Spleen (tissue), 11 donors: ENCODE measurements around the gene ONECUT3. TPM values are rescaled to one million over a fixed set of nuclear protein-coding genes. Genes with fewer than 3 reads are reported as not detected.

Experiments used
- DNase-seq: peaks from one replicate; pipeline ENCODE4 v3.0.0-alpha.2; 2020
- H3K27ac ChIP-seq, 8 donors: fragments of 200-600 bp; sonication (generic) in 7 of 8; 1 replicate in 4 of 8; 2 replicates in 4 of 8; pipeline versions ENCODE4 v1.5.0 to v1.8.0; 2016 to 2021; ENCODE audit warnings: inconsistent platforms in 4 of 8, mild to moderate bottlenecking in 4 of 8, moderate library complexity in 1 of 8
- H3K27me3 ChIP-seq, 7 donors: fragments of 200-600 bp; sonication (generic) in 6 of 7; replicated peaks in 1 of 7; 1 replicate in 4 of 7; 2 replicates in 3 of 7; pipeline versions ENCODE4 v1.5.0 to v1.8.0; 2016 to 2021; ENCODE audit warnings: inconsistent platforms in 3 of 7, mild to moderate bottlenecking in 1 of 7
- H3K36me3 ChIP-seq, 6 donors: fragments of 200-600 bp; sonication (generic) in 5 of 6; 1 replicate in 4 of 6; 2 replicates in 2 of 6; pipeline versions ENCODE4 v1.5.0 to v1.8.0; 2016 to 2021; ENCODE audit warnings: inconsistent platforms in 2 of 6
- H3K4me1 ChIP-seq, 6 donors: fragments of 200-600 bp; sonication (generic) in 5 of 6; 1 replicate in 3 of 6; 2 replicates in 3 of 6; pipeline versions ENCODE4 v1.5.0 to v1.8.0; 2016 to 2021; ENCODE audit warnings: inconsistent platforms in 3 of 6
- H3K4me3 ChIP-seq, 8 donors: fragments of 200-600 bp; sonication (generic) in 7 of 8; 1 replicate in 4 of 8; 2 replicates in 4 of 8; pipeline versions ENCODE4 v1.5.0 to v1.8.0; 2016 to 2021; ENCODE audit warnings: inconsistent platforms in 4 of 8, mild to moderate bottlenecking in 4 of 8, moderate library complexity in 2 of 8
- H3K9me3 ChIP-seq, 8 donors: fragments of 200-600 bp; sonication (generic) in 7 of 8; 1 replicate in 4 of 8; 2 replicates in 4 of 8; pipeline versions ENCODE4 v1.5.0 to v1.8.0; 2016 to 2021; ENCODE audit warnings: inconsistent platforms in 4 of 8
- POLR2A ChIP-seq, 3 donors: fragments of 450-650 bp; IDR thresholded peaks; one replicate each; pipeline ENCODE4 v1.5.1; 2017; ENCODE audit warnings: antibody characterized with exemption in 3 of 3, mild to moderate bottlenecking in 1 of 3
- POLR2AphosphoS5 ChIP-seq, 3 donors: sonication (generic); formaldehyde crosslinking; IDR thresholded peaks; one replicate each; pipeline ENCODE4 v1.5.1; 2017; ENCODE audit warnings: antibody characterized with exemption in 3 of 3
- WGBS, 5 donors: extraction: QIAGEN DNeasy Blood & Tissue Kit in 3 of 5; methylation state at CpG; one replicate each; pipeline versions ENCODE4 v1.1.5 to v1.1.7; 2013 to 2018; 5-methylcytosine and 5-hydroxymethylcytosine counted together
- intact Hi-C: fragments of 100-400 bp; cut with DNase I; formaldehyde crosslinking; loops from one replicate; pipeline ENCODE4 v1.15.0; 2023; ENCODE audit warnings: low total_unique reads
- polyA plus RNA-seq, 3 donors: library from polyadenylated mRNA; stranded (reverse); fragments of 200-250 nt; gene quantifications; one replicate each; pipeline ENCODE4 v1.2.1, GENCODE V29; 2013
- total RNA-seq, 7 donors: library from RNA; depleted of rRNA in 3 of 7; stranded (reverse); fragments of >200 nt in 3 of 7; fragmentation: NEBNext Ultra II Directional in 4 of 7; extraction: Animal tissue kit (Norgen Biotek cat#: 25700) in 4 of 7; gene quantifications; one replicate each; pipeline versions ENCODE4 v1.1.0 to v1.2.1, GENCODE V29; 2016 to 2021
- TF ChIP-seq, protein P1 (sequence below), 11 experiments: fragments of 200-600 bp in 7 of 11; fragments of 450-650 bp in 4 of 11; sonication (generic) in 4 of 11; IDR thresholded peaks in 8 of 11; conservative IDR thresholded peaks in 3 of 11; 1 replicate in 7 of 11; 2 replicates in 4 of 11; pipeline versions ENCODE4 v1.4.0 to v1.8.0; 2016 to 2021; ENCODE audit warnings: antibody characterized with exemption in 11 of 11, inconsistent platforms in 4 of 11, mild to moderate bottlenecking in 1 of 11
- donor health status: healthy with polysubstance abuse.
- donor health status: DM: no; HTN: no; CAD: no; lungs with moderate emphysema.
- donor health status: DM: no; HTN: no; CAD: no.
- donor health status: Bipolar disorder and iron deficiency.
- donor health status: healthy.
- donor health status: DM: no; HTN: no; CAD: no.
- donor health status: DM: yes; HTN: yes; CAD: no.

ONECUT3 gene
- total and polyA plus RNA-seq, 10 donors = not detected

DNA sequence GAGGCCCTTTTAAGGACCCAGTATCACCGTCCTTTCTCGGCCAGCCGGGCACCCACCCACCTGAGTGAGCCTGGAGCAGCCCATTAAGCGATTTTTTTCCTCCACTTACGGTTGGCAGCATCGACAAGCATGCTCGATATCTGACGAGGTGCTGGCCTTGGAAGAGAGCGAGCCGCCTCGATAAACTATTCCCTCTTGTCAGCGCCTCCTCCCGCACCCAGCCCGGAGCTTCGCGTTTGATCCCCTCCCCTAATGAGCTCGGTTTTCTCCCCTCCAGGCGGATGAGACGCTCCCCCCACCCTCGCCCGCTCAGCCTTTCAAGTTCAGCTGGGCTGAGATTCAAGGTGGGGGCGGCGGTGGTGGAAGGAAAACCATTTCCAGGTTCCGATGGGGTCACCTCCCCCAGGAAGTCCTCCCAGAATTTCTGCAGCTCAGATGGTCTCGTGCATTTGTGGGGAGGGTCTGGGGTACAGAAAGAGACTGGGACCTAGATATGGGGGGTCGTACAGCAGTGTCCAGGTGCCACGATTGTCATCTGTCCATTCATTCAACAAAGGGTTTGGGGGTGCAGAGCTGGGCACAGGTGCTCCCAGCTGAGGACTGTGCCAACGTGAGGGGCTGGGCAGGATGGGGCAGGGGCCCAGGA, 18.9 kb upstream of the ONECUT3 start:
- Histone ChIP-seq H3K27me3 (peaks cover 0 to 100% (median 41%) of the 10 kb centered on the region in 7 donors), H3K36me3 (no peaks in the 10 kb centered on the region), H3K4me3 (no peak overlapping the region), H3K27ac (no peak overlapping the region), H3K4me1 (no peaks in the 10 kb centered on the region), H3K9me3 (no peaks in the 10 kb centered on the region)
- 23 to 27% (median 26%) methylated on average over 27 to 28 of the region's 28 CpGs for WGBS, 5 donors
- TF ChIP-seq, protein P1, sequence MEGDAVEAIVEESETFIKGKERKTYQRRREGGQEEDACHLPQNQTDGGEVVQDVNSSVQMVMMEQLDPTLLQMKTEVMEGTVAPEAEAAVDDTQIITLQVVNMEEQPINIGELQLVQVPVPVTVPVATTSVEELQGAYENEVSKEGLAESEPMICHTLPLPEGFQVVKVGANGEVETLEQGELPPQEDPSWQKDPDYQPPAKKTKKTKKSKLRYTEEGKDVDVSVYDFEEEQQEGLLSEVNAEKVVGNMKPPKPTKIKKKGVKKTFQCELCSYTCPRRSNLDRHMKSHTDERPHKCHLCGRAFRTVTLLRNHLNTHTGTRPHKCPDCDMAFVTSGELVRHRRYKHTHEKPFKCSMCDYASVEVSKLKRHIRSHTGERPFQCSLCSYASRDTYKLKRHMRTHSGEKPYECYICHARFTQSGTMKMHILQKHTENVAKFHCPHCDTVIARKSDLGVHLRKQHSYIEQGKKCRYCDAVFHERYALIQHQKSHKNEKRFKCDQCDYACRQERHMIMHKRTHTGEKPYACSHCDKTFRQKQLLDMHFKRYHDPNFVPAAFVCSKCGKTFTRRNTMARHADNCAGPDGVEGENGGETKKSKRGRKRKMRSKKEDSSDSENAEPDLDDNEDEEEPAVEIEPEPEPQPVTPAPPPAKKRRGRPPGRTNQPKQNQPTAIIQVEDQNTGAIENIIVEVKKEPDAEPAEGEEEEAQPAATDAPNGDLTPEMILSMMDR (IDR thresholded peaks at IDR 0.05 in 8 of 11, conservative IDR thresholded peaks at IDR 0.05 in 3 of 11) = no peak
- TF ChIP-seq POLR2AphosphoS5 (IDR thresholded peaks at IDR 0.05) = no peak
- no peak for TF ChIP-seq POLR2A (IDR thresholded peaks at IDR 0.05)
- intact Hi-C loops = no loop called here
- DNase-seq = no peak

DNA sequence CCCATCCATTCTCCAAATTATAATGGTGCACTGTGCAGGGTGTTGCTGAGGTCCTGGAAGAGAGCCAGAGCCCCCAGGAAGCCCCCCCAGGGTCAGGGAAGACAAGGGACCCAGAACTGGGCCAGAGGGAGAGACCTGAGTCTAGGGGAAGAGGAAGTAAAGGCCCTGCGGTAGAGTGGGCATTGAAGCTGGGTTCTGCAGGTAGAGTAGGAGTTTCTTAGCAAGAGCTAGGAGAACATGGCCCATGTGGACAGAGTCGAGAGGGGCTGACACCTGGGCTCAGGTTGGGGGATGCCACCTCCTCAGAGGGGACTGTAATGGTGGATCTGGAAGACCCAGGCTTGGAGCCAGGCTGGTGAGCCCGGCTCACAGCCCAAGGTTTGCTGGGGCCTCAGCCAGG, 17.0 kb upstream of the ONECUT3 start:
- WGBS, 5 donors = 63 to 73% (median 66%) methylated on average over 3 of the region's 3 CpGs
- TF ChIP-seq POLR2A (IDR thresholded peaks at IDR 0.05) (no peak), POLR2AphosphoS5 (IDR thresholded peaks at IDR 0.05) (no peak)
- TF ChIP-seq, protein P1 (IDR thresholded peaks at IDR 0.05 in 8 of 11, conservative IDR thresholded peaks at IDR 0.05 in 3 of 11) = no peak
- no peaks in the 10 kb centered on the region for H3K36me3 ChIP-seq
- H3K27me3 ChIP-seq = peaks cover 0 to 96% (median 25%) of the 10 kb centered on the region in 7 donors
- no peak overlapping the region for H3K4me3 ChIP-seq
- no peak overlapping the region for H3K27ac ChIP-seq
- peaks cover 0 to 12% (median 0%) of the 10 kb centered on the region in 8 donors for H3K9me3 ChIP-seq
- intact Hi-C loops = no loop called here
- H3K4me1 ChIP-seq = no peaks in the 10 kb centered on the region
- DNase-seq = no peak

- intact Hi-C loops = no loop called here
- Histone ChIP-seq H3K36me3 (no peaks in the 10 kb centered on the region), H3K27ac (no peak overlapping the region), H3K4me3 (no peak overlapping the region), H3K27me3 (peaks cover 0 to 95% (median 25%) of the 10 kb centered on the region in 7 donors), H3K9me3 (peaks cover 0 to 12% (median 0%) of the 10 kb centered on the region in 8 donors), H3K4me1 (no peaks in the 10 kb centered on the region)
- 31 to 47% (median 40%) methylated on average over 22 of the region's 22 CpGs for WGBS, 5 donors
- TF ChIP-seq POLR2AphosphoS5 (IDR thresholded peaks at IDR 0.05) (no peak), POLR2A (IDR thresholded peaks at IDR 0.05) (no peak)
- TF ChIP-seq, protein P1 (IDR thresholded peaks at IDR 0.05 in 8 of 11, conservative IDR thresholded peaks at IDR 0.05 in 3 of 11) = no peak
- DNase-seq = no peak
These were observed 16.4 kb upstream of the ONECUT3 start for GRCh38 chr19:1736927-1737326.

DNA sequence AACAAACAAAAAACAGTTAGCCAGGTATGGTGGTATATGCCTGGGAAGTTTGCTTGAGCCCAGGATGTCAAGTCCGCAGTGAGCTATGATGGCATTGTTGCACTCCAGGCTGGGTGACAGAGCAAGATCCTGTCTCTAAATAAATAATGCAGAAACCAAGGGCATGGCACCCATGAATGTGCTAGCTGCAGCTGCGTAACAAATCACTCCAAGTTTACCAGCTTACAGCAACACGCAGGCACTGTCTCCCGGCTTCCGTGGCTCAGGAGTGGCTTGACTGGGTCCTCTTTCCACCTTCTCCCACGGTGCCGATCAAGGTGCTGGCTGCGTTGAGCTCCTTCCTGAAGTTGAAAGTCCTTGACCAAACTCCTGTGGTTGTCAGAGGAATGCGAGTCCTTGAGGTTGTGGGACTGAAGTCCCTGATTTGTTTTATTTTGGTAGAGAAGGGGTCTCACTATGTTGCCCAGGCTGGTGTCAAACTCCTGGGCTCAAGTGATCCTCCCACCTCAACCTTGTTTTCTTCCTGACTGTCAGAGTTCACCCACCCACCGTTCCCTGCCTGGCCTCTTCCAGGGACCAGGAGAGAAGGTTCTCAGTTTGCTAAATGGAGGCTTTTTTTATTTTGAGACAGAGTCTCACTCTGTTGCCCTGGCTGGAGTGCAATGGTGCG, 13.2 kb upstream of the ONECUT3 start:
- Histone ChIP-seq H3K9me3 (peaks cover 0 to 12% (median 0%) of the 10 kb centered on the region in 8 donors), H3K27ac (no peak overlapping the region), H3K4me1 (peaks cover 0 to 4% (median 0%) of the 10 kb centered on the region in 6 donors), H3K4me3 (no peak overlapping the region), H3K36me3 (no peaks in the 10 kb centered on the region), H3K27me3 (peaks cover 0 to 95% (median 36%) of the 10 kb centered on the region in 7 donors)
- TF ChIP-seq, protein P1 (IDR thresholded peaks at IDR 0.05 in 8 of 11, conservative IDR thresholded peaks at IDR 0.05 in 3 of 11) = no peak
- TF ChIP-seq POLR2AphosphoS5 (IDR thresholded peaks at IDR 0.05) (no peak), POLR2A (IDR thresholded peaks at IDR 0.05) (no peak)
- DNase-seq = no peak
- intact Hi-C loops = no loop called here
- WGBS, 5 donors = 87 to 93% (median 91%) methylated on average over 11 of the region's 11 CpGs
